ENCODE measurements around the gene IFNGR2.
"Not testable (repeated sequence)": the region's sequence is repeated elsewhere in the genome, so short reads cannot be mapped to it uniquely, and the experiment has no call there.

Gene IFNGR2

GRCh38 chr21:33427051-33427450 lies 23.8 kb downstream of the IFNGR2 start:
- Histone ChIP-seq H3K9ac (ENCODE audit: low read depth, low read length) (no peak overlapping the region), H3K36me3 (ENCODE audit: insufficient read depth, low read length) (peaks cover 11% of the 10 kb centered on the region), H3K4me1 (ENCODE audit: insufficient read depth, low read length) (no peaks in the 10 kb centered on the region), H3K9me3 (ENCODE audit: control insufficient read depth, insufficient read depth, low read length) (no peaks in the 10 kb centered on the region)

GRCh38 chr21:33428669-33429068 lies 25.5 kb downstream of the IFNGR2 start:
- Histone ChIP-seq H3K9ac (ENCODE audit: low read depth, low read length) (no peak overlapping the region), H3K4me1 (ENCODE audit: insufficient read depth, low read length) (no peaks in the 10 kb centered on the region), H3K9me3 (ENCODE audit: control insufficient read depth, insufficient read depth, low read length) (no peaks in the 10 kb centered on the region), H3K36me3 (ENCODE audit: insufficient read depth, low read length) (peaks cover 23% of the 10 kb centered on the region)

DNA sequence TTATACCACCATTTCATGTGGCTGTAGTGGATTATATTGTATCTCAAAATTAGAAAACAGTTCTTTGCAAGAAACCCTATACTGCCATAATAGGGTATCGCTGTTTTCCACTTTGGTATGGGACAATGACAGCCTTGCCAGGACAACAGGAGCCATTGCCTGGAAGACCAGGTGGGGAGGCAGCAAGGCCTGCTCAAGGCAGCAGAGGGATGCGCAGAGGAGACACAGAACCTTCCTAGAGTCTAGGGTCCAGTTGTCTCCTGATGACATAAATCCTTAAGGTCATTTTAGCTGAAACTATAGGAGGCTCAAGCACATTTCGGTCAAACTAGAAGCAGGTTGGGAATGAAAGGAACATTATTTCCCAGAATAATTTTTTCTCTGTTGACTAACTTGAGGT lies 27.6 kb downstream of the IFNGR2 start:
- no peak overlapping the region for H3K9ac ChIP-seq (ENCODE audit: low read depth, low read length)
- no peaks in the 10 kb centered on the region for H3K9me3 ChIP-seq (ENCODE audit: control insufficient read depth, insufficient read depth, low read length)
- H3K36me3 ChIP-seq (ENCODE audit: insufficient read depth, low read length) = peaks cover 24% of the 10 kb centered on the region
- no peaks in the 10 kb centered on the region for H3K4me1 ChIP-seq (ENCODE audit: insufficient read depth, low read length)

GRCh38 chr21:33432496-33432895 lies 29.3 kb downstream of the IFNGR2 start:
- H3K9me3 ChIP-seq (ENCODE audit: control insufficient read depth, insufficient read depth, low read length) = no peaks in the 10 kb centered on the region
- H3K4me1 ChIP-seq (ENCODE audit: insufficient read depth, low read length) = no peaks in the 10 kb centered on the region
- H3K36me3 ChIP-seq (ENCODE audit: insufficient read depth, low read length) = peaks cover 23% of the 10 kb centered on the region
- H3K9ac ChIP-seq (ENCODE audit: low read depth, low read length) = no peak overlapping the region

DNA sequence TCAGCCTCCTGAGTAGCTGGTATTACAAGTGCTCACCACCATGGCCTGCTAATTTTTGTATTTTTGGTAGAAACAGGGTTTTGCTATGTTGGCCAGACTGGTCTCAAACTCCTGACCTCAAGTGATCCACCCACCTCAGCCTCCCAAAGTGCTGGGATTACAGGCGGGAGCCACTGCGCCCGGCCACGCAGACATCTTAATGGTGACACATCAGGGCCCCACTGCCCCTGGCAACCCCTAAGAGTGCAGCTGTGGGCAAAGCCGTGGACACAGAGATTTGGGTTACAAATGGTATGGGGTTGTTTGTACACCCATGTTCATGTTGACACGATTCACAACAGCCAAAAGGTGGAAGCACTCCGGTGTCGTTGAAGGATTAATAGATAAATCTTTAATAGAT lies 29.8 kb downstream of the IFNGR2 start:
- H3K36me3 ChIP-seq (ENCODE audit: insufficient read depth, low read length) = peaks cover 23% of the 10 kb centered on the region
- no peak overlapping the region for H3K9ac ChIP-seq (ENCODE audit: low read depth, low read length)
- H3K9me3 ChIP-seq (ENCODE audit: control insufficient read depth, insufficient read depth, low read length) = no peaks in the 10 kb centered on the region
- H3K4me1 ChIP-seq (ENCODE audit: insufficient read depth, low read length) = no peaks in the 10 kb centered on the region

DNA sequence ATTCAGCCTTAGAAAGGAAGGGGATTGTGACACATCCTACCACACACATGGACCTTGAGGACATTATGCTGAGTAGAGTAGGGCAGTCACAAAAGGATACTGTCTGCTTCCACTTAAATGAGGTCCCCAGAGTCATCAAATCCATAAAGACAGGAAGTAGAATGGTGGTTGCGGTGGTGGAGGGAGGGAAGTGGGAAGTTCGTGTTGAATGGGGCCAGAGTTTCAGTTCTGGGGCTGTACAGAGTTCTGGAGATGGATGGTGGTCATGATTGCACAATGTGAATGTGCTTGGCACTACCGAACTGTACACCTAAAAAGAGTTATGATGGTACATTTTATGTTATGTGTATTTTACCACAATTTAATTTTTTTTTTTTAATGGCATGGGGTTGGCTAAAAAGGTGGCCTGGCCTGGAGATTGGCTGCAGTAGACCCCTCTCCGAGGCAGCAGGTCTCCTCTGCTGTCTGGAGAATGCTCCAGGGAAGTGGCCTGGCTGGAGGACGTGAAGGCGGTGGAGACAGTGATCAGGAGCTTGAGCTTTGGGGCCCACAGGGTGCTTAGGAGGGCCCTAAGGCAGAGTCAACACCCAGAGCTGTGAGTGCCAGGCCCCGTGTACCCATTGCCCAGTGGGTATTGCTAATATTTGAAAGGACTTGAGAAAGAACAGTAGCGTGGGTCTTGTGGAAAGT lies 30.4 kb downstream of the IFNGR2 start:
- no peaks in the 10 kb centered on the region for H3K4me1 ChIP-seq (ENCODE audit: insufficient read depth, low read length)
- H3K9me3 ChIP-seq (ENCODE audit: control insufficient read depth, insufficient read depth, low read length) = no peaks in the 10 kb centered on the region
- H3K36me3 ChIP-seq (ENCODE audit: insufficient read depth, low read length) = peaks cover 23% of the 10 kb centered on the region
- no peak overlapping the region for H3K9ac ChIP-seq (ENCODE audit: low read depth, low read length)

- no peak overlapping the region for H3K9ac ChIP-seq (ENCODE audit: low read depth, low read length)
- H3K4me1 ChIP-seq (ENCODE audit: insufficient read depth, low read length) = no peaks in the 10 kb centered on the region
- peaks cover 23% of the 10 kb centered on the region for H3K36me3 ChIP-seq (ENCODE audit: insufficient read depth, low read length)
- no peaks in the 10 kb centered on the region for H3K9me3 ChIP-seq (ENCODE audit: control insufficient read depth, insufficient read depth, low read length)
Observed at GRCh38 chr21:33434770-33435360, 31.7 kb downstream of the IFNGR2 start.

DNA sequence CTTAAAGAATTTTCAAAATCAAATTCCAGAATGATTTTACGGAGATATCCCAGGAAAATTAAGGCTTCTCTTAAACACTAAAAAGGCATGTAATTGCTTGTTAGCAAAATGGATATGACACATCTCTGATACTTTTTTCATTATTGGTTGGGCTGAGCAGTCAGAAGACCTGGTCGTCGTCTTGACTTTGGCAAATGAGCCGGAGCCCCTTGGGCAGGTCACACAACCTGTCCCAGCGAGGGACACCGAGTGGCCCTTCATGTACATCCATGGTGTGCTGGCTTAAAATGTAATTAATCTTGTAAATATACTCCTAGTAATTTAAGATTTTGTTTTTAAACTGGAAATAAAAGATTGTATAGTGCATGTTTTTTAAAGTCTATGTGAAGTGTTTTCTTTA lies 33.9 kb downstream of the IFNGR2 start:
- no peaks in the 10 kb centered on the region for H3K4me1 ChIP-seq (ENCODE audit: insufficient read depth, low read length)
- H3K36me3 ChIP-seq (ENCODE audit: insufficient read depth, low read length) = peaks cover 18% of the 10 kb centered on the region
- H3K9me3 ChIP-seq (ENCODE audit: control insufficient read depth, insufficient read depth, low read length) = no peaks in the 10 kb centered on the region
- H3K9ac ChIP-seq (ENCODE audit: low read depth, low read length) = no peak overlapping the region

DNA sequence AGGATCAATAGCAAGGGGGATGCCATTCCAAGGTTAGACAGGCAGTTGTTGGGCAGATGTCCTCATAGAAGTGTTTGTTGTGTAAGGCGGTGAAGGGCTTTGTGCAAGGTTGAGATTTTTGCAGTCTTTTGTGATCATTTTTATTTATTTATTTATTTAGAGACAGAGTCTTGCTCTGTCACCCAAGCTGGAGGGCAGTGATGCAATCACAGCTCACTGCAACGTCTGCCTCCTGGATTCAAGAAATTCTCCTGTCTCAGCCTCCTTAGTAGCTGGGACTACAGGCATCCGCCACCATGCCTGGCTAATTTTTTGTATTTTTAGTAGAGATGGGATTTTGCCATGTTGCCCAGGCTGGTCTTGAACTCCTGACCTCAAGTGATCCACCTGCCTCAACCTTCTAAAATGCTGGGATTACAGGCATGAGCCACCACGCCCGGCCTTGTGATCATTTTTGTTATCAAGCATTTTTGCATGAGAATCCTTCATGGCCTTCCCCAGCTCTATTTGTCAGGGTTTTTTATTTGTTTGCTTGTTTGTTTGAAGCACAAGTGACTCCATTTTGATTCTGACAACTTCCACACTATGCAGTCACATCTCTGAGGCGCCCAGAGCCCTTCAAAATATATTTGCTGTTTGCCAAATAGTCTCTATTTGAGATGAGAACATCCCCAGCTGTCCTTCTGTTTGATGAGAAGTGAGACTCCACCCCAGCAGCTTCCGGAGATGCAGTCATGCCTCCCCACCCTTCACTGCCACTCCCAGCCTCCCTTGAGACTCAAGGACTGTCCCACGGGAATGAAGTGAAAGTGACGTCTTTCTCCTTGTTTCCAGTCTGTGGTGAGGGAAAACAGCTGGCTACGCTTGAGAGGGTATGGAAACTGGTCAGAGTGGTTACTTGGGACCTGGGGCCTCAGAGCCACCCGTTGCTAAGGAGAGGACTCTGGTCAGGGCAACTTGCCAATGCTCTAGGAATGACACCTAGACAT lies 38.6 kb downstream of the IFNGR2 start:
- no peaks in the 10 kb centered on the region for H3K9me3 ChIP-seq (ENCODE audit: control insufficient read depth, insufficient read depth, low read length)
- no peaks in the 10 kb centered on the region for H3K4me1 ChIP-seq (ENCODE audit: insufficient read depth, low read length)
- no peak overlapping the region for H3K9ac ChIP-seq (ENCODE audit: low read depth, low read length)
- no peaks in the 10 kb centered on the region for H3K36me3 ChIP-seq (ENCODE audit: insufficient read depth, low read length)

GRCh38 chr21:33443194-33443593 lies 40.0 kb downstream of the IFNGR2 start:
- H3K4me1 ChIP-seq (ENCODE audit: insufficient read depth, low read length) = no peaks in the 10 kb centered on the region
- no peak overlapping the region for H3K9ac ChIP-seq (ENCODE audit: low read depth, low read length)
- H3K9me3 ChIP-seq (ENCODE audit: control insufficient read depth, insufficient read depth, low read length) = no peaks in the 10 kb centered on the region
- H3K36me3 ChIP-seq (ENCODE audit: insufficient read depth, low read length) = no peaks in the 10 kb centered on the region

DNA sequence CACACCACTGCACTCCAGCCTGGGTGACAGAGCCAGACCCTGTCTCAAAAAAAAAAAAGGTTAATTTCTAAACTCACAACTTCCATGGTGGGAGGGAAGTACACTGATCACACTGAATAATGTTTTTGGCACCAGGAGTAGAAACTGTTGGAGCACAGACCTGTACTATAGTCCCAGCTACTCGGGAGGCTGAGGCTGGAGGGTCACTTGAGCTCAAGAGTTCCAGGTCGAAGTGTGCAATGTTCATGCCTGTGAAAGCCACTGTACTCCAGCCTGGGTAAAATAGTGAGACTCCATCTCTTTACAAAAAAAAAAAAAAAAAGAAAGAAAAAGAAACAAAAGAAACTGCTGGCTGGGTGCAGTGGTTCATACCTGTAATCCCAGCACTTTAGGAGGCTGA lies 41.3 kb downstream of the IFNGR2 start:
- Histone ChIP-seq H3K9ac (ENCODE audit: low read depth, low read length) (no peak overlapping the region), H3K36me3 (ENCODE audit: insufficient read depth, low read length) (no peaks in the 10 kb centered on the region), H3K9me3 (ENCODE audit: control insufficient read depth, insufficient read depth, low read length) (no peaks in the 10 kb centered on the region), H3K4me1 (ENCODE audit: insufficient read depth, low read length) (no peaks in the 10 kb centered on the region)

- not testable (repeated sequence) for H3K9me3 ChIP-seq (ENCODE audit: control insufficient read depth, insufficient read depth, low read length); H3K4me1 ChIP-seq (ENCODE audit: insufficient read depth, low read length); H3K36me3 ChIP-seq (ENCODE audit: insufficient read depth, low read length); H3K9ac ChIP-seq (ENCODE audit: low read depth, low read length)
Observed at GRCh38 chr21:33446620-33447019, 43.4 kb downstream of the IFNGR2 start.

DNA sequence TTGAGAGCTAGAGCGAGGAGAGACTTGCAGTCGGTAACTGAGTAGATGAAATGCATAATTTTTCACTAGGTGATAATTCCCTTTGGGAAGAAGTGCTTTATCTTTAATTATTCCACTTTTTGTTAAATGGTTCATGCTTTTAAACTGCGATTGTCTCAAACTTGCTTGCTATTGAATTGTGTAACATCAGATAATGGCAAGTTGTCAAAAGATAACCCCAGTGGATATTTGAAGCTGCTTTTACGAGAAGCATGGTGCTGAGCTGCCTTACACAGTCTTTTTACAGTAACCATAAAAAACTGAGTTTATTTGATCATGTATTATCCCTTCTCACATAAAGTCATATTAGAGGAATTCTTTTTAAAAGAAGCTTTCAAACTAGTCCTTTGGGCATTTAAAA lies 46.4 kb downstream of the IFNGR2 start:
- H3K9ac ChIP-seq (ENCODE audit: low read depth, low read length) = no peak overlapping the region
- H3K9me3 ChIP-seq (ENCODE audit: control insufficient read depth, insufficient read depth, low read length) = no peaks in the 10 kb centered on the region
- no peaks in the 10 kb centered on the region for H3K4me1 ChIP-seq (ENCODE audit: insufficient read depth, low read length)
- no peaks in the 10 kb centered on the region for H3K36me3 ChIP-seq (ENCODE audit: insufficient read depth, low read length)

- Histone ChIP-seq H3K9ac (ENCODE audit: low read depth, low read length) (no peak overlapping the region), H3K36me3 (ENCODE audit: insufficient read depth, low read length) (no peaks in the 10 kb centered on the region), H3K9me3 (ENCODE audit: control insufficient read depth, insufficient read depth, low read length) (no peaks in the 10 kb centered on the region), H3K4me1 (ENCODE audit: insufficient read depth, low read length) (no peaks in the 10 kb centered on the region; the same call in 1 of the 2 replicates)
Observed at GRCh38 chr21:33451634-33452071, 48.4 kb downstream of the IFNGR2 start.
